ENCODE measurements around the gene EPDR1.
"Not testable (repeated sequence)": the region's sequence is repeated elsewhere in the genome, so short reads cannot be mapped to it uniquely, and the experiment has no call there.

DNA sequence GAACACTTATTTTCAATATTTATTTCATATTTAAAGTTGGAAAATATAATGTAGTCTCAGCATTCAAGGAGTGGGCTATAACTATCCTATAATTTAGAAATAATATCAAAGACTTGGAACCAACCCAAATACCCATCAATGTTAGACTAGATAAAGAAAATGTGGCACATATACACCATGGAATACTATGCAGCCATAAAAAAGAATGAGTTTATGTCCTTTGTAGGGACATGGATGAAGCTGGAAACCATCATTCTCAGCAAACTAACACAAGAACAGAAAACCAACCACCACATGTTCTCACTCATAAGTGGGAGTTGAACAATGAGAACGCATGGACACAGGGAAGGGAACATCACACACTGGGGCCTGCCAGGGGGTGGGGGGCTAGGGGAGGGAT is 33.8 kb downstream of the EPDR1 start:
- TF ChIP-seq CTCF, POLR2A (IDR thresholded peaks at IDR 0.05): not testable (repeated sequence)
